Suprapubic skin (tissue), 4 donors: ENCODE results near the gene HBA2. TPM values are rescaled to one million over a fixed set of nuclear protein-coding genes. Genes with fewer than 3 reads are reported as not detected.
"Not testable (repeated sequence)": the region's sequence is repeated elsewhere in the genome, so short reads cannot be mapped to it uniquely, and the experiment has no call there.

ENCODE experiments used
- DNase-seq, 2 donors: peaks; one replicate each; pipeline ENCODE4 v3.0.0-alpha.2; 2019; ENCODE audit warnings: low spot score in 2 of 2
- H3K27ac ChIP-seq: fragments of 200-600 bp; sonication (generic); one replicate; pipeline ENCODE4 v1.5.1; 2019
- H3K27me3 ChIP-seq: fragments of 200-600 bp; sonication (generic); one replicate; pipeline ENCODE4 v1.5.1; 2019
- H3K36me3 ChIP-seq: fragments of 200-600 bp; sonication (generic); one replicate; pipeline ENCODE4 v1.5.1; 2019
- H3K4me1 ChIP-seq: fragments of 200-600 bp; sonication (generic); one replicate; pipeline ENCODE4 v1.5.1; 2019
- H3K4me3 ChIP-seq: fragments of 200-600 bp; sonication (generic); one replicate; pipeline ENCODE4 v1.5.1; 2019; ENCODE audit warnings: mild to moderate bottlenecking
- H3K9me3 ChIP-seq: fragments of 200-600 bp; sonication (generic); one replicate; pipeline ENCODE4 v1.5.1; 2019
- EP300 ChIP-seq: sonication (generic); formaldehyde crosslinking; IDR thresholded peaks from one replicate; pipeline ENCODE4 v1.6.1; 2017; ENCODE audit warnings: antibody characterized with exemption
- POLR2A ChIP-seq, 2 donors: fragments of 450-650 bp; IDR thresholded peaks; one replicate each; pipeline ENCODE4 v1.6.1; 2017; ENCODE audit warnings: antibody characterized with exemption in 2 of 2, mild to moderate bottlenecking in 2 of 2, moderate library complexity in 2 of 2
- POLR2AphosphoS5 ChIP-seq, 3 donors: sonication (generic); formaldehyde crosslinking; IDR thresholded peaks; one replicate each; pipeline ENCODE4 v1.6.1; 2017; ENCODE audit warnings: antibody characterized with exemption in 3 of 3
- WGBS: methylation state at CpG from one replicate; pipeline ENCODE4 v1.1.5; 2018; 5-methylcytosine and 5-hydroxymethylcytosine counted together
- total RNA-seq, 4 donors: library from RNA; depleted of rRNA; stranded (reverse); fragments of >200 nt; gene quantifications; one replicate each; pipeline ENCODE4 v1.1.0, GENCODE V29; 2016
- TF ChIP-seq, protein P1 (sequence below), 2 donors: fragments of 200-600 bp in 1 of 2; fragments of 450-650 bp in 1 of 2; sonication (generic) in 1 of 2; IDR thresholded peaks; one replicate each; pipeline ENCODE4 v1.5.1; 2016 to 2019; ENCODE audit warnings: antibody characterized with exemption in 2 of 2, mild to moderate bottlenecking in 1 of 2, moderate library complexity in 1 of 2

HBA2 gene
- total RNA-seq, 4 donors from 2014 or later, result 13.0 to 282 (median 96.5) TPM

- peaks cover 18% of the 10 kb centered on the region for H3K4me1 ChIP-seq
- no peak overlapping the region for H3K27ac ChIP-seq
- H3K4me3 ChIP-seq, result no peak overlapping the region
- 19% methylated on average over 11 of the region's 11 CpGs for WGBS
- H3K27me3 ChIP-seq, result peaks cover 77% of the 10 kb centered on the region
- no peak for DNase-seq
- H3K36me3 ChIP-seq, result no peaks in the 10 kb centered on the region
- H3K9me3 ChIP-seq, result no peaks in the 10 kb centered on the region
- TF ChIP-seq EP300 (no peak), POLR2AphosphoS5 (IDR thresholded peaks at IDR 0.05) (no peak), POLR2A (IDR thresholded peaks at IDR 0.05) (no peak)
- TF ChIP-seq, protein P1, sequence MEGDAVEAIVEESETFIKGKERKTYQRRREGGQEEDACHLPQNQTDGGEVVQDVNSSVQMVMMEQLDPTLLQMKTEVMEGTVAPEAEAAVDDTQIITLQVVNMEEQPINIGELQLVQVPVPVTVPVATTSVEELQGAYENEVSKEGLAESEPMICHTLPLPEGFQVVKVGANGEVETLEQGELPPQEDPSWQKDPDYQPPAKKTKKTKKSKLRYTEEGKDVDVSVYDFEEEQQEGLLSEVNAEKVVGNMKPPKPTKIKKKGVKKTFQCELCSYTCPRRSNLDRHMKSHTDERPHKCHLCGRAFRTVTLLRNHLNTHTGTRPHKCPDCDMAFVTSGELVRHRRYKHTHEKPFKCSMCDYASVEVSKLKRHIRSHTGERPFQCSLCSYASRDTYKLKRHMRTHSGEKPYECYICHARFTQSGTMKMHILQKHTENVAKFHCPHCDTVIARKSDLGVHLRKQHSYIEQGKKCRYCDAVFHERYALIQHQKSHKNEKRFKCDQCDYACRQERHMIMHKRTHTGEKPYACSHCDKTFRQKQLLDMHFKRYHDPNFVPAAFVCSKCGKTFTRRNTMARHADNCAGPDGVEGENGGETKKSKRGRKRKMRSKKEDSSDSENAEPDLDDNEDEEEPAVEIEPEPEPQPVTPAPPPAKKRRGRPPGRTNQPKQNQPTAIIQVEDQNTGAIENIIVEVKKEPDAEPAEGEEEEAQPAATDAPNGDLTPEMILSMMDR (IDR thresholded peaks at IDR 0.05), result no peak
Observed at GRCh38 chr16:167122-167690, 5.5 kb upstream of the HBA2 start.

DNA sequence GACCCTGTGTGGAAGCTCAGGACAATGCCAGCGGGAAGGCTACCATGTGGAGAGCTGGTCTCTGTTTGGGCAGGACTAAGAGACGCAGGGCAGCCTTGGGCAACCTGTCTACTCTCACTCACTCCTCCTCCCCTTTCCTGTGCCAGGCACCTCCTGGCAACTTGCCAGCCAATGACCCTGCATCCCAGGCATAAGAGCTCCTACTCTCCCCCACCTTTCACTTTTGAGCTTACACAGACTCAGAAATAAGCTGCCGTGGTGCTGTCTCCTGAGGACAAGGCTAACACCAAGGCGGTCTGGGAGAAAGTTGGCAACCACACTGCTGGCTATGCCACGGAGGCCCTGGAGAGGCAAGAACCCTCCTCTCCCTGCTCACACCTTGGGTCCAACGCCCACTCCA, 4.3 kb upstream of the HBA2 start:
- Histone ChIP-seq H3K36me3 (no peaks in the 10 kb centered on the region), H3K9me3 (no peaks in the 10 kb centered on the region), H3K27ac (no peak overlapping the region), H3K4me3 (no peak overlapping the region), H3K4me1 (peaks cover 18% of the 10 kb centered on the region), H3K27me3 (peaks cover 73% of the 10 kb centered on the region)
- WGBS, result 76% methylated on average over 5 of the region's 6 CpGs
- DNase-seq, result no peak
- no peak for TF ChIP-seq EP300
- TF ChIP-seq POLR2A (IDR thresholded peaks at IDR 0.05), result no peak
- TF ChIP-seq, protein P1 (IDR thresholded peaks at IDR 0.05), result no peak
- TF ChIP-seq POLR2AphosphoS5 (IDR thresholded peaks at IDR 0.05), result no peak

- no CpG with 5 or more reads among the region's 3 CpGs for WGBS
Observed at GRCh38 chr16:169014-169413, 3.7 kb upstream of the HBA2 start.

GRCh38 chr16:170088-170507, 2.6 kb upstream of the HBA2 start:
- H3K36me3 ChIP-seq, DNase-seq, H3K9me3 ChIP-seq, H3K27ac ChIP-seq, H3K4me3 ChIP-seq: not testable (repeated sequence)
- 4% methylated on average over 4 of the region's 5 CpGs for WGBS
- H3K27me3 ChIP-seq, result peaks cover 81% of the 10 kb centered on the region
- peaks cover 20% of the 10 kb centered on the region for H3K4me1 ChIP-seq

More at GRCh38 chr16:169014-169413, 3.7 kb upstream of the HBA2 start:
- TF ChIP-seq POLR2A (IDR thresholded peaks at IDR 0.05), result no peak
- no peak overlapping the region for H3K4me3 ChIP-seq
- H3K4me1 ChIP-seq, result peaks cover 18% of the 10 kb centered on the region
- no peaks in the 10 kb centered on the region for H3K9me3 ChIP-seq
- H3K36me3 ChIP-seq, result no peaks in the 10 kb centered on the region
- no peak overlapping the region for H3K27ac ChIP-seq
- DNase-seq, result no peak
- peaks cover 75% of the 10 kb centered on the region for H3K27me3 ChIP-seq

DNA sequence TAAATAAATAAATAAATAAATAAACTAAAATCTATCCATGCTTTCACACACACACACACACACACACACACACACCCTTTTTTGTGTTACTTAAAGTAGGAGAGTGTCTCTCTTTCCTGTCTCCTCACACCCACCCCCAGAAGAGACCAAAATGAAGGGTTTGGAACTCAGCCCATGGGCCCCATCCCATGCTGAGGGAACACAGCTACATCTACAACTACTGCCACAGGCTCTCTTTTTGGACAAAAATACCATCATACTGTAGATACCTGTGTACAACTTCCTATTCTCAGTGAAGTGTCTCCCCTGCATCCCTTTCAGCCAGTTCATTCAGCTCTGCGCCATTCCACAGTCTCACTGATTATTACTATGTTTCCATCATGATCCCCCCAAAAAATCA, 1.9 kb upstream of the HBA2 start:
- 92% methylated on average over 1 of the region's 1 CpG for WGBS
- H3K4me3 ChIP-seq, result no peak overlapping the region
- TF ChIP-seq POLR2A (IDR thresholded peaks at IDR 0.05) (no peak), POLR2AphosphoS5 (IDR thresholded peaks at IDR 0.05) (no peak), EP300 (no peak)
- TF ChIP-seq, protein P1 (IDR thresholded peaks at IDR 0.05), result no peak
- H3K4me1 ChIP-seq, result peaks cover 13% of the 10 kb centered on the region
- no peak overlapping the region for H3K27ac ChIP-seq
- H3K9me3 ChIP-seq, result no peaks in the 10 kb centered on the region
- peaks cover 80% of the 10 kb centered on the region for H3K27me3 ChIP-seq
- no peaks in the 10 kb centered on the region for H3K36me3 ChIP-seq
- DNase-seq, result no peak

DNA sequence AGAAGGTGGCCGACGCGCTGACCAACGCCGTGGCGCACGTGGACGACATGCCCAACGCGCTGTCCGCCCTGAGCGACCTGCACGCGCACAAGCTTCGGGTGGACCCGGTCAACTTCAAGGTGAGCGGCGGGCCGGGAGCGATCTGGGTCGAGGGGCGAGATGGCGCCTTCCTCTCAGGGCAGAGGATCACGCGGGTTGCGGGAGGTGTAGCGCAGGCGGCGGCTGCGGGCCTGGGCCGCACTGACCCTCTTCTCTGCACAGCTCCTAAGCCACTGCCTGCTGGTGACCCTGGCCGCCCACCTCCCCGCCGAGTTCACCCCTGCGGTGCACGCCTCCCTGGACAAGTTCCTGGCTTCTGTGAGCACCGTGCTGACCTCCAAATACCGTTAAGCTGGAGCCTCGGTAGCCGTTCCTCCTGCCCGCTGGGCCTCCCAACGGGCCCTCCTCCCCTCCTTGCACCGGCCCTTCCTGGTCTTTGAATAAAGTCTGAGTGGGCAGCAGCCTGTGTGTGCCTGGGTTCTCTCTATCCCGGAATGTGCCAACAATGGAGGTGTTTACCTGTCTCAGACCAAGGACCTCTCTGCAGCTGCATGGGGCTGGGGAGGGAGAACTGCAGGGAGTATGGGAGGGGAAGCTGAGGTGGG, 657 bp downstream of the HBA2 start:
- not testable (repeated sequence) for H3K4me3 ChIP-seq, H3K27ac ChIP-seq, H3K36me3 ChIP-seq, DNase-seq, H3K9me3 ChIP-seq
- Histone ChIP-seq H3K27me3 (peaks cover 72% of the 10 kb centered on the region), H3K4me1 (peaks cover 13% of the 10 kb centered on the region)
- WGBS, result no CpG with 5 or more reads among the region's 44 CpGs

- H3K4me1 ChIP-seq, result peaks cover 13% of the 10 kb centered on the region
- H3K27me3 ChIP-seq, result peaks cover 72% of the 10 kb centered on the region
- DNase-seq, result not testable (repeated sequence)
Observed at GRCh38 chr16:173928-174769, 1.5 kb downstream of the HBA2 start.

More at GRCh38 chr16:173928-174769, 1.5 kb downstream of the HBA2 start:
- not testable (repeated sequence) for H3K27ac ChIP-seq, H3K4me3 ChIP-seq, H3K9me3 ChIP-seq, H3K36me3 ChIP-seq
- 14% methylated on average over 5 of the region's 13 CpGs for WGBS
